ENCODE data around the gene VPS11.
A peak's percentile ranks its signal among the peaks of the same experiment; 100 is the strongest.

Gene VPS11

DNA sequence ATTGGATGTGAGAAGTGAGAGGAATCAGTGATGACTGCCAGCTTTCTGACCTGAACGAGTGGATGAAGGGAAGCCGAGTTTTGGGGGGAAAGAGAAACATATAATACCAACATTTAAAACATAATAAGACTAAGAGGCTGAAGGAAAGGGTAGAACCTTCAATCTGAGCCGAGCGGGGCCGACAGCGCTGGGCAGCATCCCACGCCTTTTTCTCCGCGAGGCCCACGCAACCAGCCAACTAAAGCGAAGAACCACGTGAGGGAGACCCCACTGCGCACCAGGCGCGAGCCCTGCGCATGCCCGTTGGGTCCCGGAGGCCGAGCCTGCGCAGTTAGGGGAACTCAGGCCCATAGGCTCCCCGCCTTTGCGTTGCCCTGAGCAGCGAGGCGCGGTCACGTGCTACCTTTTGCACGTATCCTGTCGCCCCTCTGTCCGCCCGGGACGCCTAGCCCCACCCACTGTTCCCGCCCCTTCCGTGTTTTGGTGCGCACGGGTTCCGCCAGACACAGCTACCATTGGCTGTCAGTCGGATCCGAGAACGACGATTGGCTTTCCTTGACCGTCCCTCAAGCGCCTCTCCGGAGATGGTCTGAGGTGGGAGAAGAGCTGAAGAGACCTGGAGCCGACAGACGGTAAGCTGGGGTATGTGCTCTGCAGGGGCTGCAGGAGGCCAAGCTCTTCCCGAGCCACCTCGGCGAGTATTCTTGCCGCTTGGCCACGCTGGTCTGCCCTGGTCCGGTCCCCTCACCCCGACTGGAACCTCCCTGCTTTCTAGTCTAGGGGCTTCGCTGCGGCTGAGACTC lies 53.6 kb downstream of the VPS11 start, which contains the start of gene HINFP:
Gene HINFP, plus strand, starts transcription at position 573 of the 803 bp plus-strand sequence. CDS start 5,365 bp downstream, outside the sequence.
- DNase-seq (ENCODE audit: low read depth, low spot score), result peak; percentile 100

GRCh38 chr11:119121811-119122124 lies 54.1 kb downstream of the VPS11 start:
- DNase-seq (ENCODE audit: low read depth, low spot score), result no peak

GRCh38 chr11:119125821-119126220 lies 58.2 kb downstream of the VPS11 start:
- DNase-seq (ENCODE audit: low read depth, low spot score), result no peak

DNA sequence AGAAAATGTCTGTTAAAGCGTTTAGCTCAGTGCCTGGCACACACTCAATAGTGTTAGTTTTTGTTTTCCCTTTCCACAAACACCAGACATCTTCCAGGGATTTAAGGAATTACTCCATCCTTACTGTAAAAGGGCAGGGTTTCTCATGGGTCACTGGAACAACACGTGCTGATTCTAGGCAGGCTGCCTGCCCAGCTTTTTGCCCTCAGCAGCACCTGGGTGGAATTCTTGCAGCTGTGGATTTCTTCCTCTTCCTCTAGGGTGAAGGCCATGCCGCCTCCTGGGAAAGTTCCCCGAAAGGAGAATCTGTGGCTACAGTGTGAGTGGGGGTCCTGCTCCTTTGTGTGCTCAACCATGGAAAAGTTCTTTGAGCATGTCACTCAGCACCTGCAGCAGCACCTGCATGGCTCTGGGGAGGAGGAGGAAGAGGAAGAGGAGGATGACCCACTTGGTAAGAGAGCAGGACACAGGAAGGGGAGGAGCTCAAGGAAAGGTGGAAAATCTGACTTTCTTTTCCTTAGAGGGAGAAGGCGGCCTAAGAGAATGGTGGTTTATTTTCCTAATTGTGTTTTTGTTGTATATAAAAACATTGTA lies 59.2 kb downstream of the VPS11 start:
- no peak for DNase-seq (ENCODE audit: low read depth, low spot score)

GRCh38 chr11:119130662-119131061 lies 63.0 kb downstream of the VPS11 start:
- DNase-seq (ENCODE audit: low read depth, low spot score), result no peak

Measured in activated CD4-positive, CD25-positive, alpha-beta regulatory T cell treated with anti-CD3 and anti-CD28 coated beads, Interleukin-2, amount 50 U/mL, for 16 hours (primary cell).